GM23248 (cell line): ENCODE results near the gene SLC8A2.

Experiments used
- EZH2 ChIP-seq: fragments of 200-600 bp; sonication (generic); IDR thresholded peaks from 2 replicates; pipeline ENCODE4 v1.6.1; 2018; ENCODE audit warnings: antibody characterized with exemption, mild to moderate bottlenecking; ENCODE audit not compliant: insufficient read depth, poor library complexity, severe bottlenecking
- EZH2phosphoT487 ChIP-seq: fragments of 200-600 bp; sonication (generic); IDR thresholded peaks from 2 replicates; pipeline ENCODE4 v1.6.1; 2018; ENCODE audit warnings: antibody characterized with exemption, moderate library complexity, mild to moderate bottlenecking, low read depth; ENCODE audit not compliant: insufficient read depth

DNA sequence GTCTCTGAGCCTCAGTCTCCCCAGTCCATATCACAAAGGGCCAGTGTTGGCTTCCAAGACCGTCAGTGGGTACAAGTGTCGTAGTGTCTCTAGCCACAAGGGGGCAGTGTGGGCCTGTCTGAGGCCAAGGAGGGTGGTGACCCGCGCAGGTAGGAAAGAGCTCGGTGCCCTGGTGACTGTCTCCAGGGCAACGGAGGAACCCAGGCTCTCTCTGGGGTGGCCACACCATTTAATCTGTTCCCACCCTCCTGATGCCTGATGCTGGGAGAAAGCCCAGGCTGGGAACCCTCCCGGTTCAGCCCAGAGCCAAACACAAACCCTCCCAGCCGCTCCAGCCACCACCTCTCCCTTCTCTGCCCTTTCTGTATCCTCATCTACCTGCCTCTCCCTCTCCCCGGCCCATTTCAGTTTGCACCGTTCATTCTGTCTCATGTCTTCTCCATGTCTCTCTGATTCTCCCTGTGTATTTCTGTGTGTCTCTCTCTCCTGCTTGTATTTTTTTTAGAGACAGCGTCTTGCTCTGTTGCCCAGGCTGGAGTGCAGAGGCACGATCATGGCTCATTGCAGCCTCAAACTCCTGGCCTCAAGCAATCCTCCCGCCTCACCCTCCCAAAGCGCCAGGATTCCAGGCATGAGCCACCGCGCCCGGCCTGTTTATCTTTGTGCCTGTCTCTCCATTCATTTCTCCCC, 34.8 kb downstream of the SLC8A2 start:
- no peak for TF ChIP-seq EZH2
- TF ChIP-seq EZH2phosphoT487: no peak
